Subcutaneous abdominal adipose tissue (tissue), 5 donors: Measurements from ENCODE around the gene STK39.
"Not testable (repeated sequence)": the region's sequence is repeated elsewhere in the genome, so short reads cannot be mapped to it uniquely, and the experiment has no call there.

Experiments used
- H3K27ac ChIP-seq: one replicate; pipeline ENCODE4 v1.7.0; 2013; ENCODE audit warnings: low read depth, mild to moderate bottlenecking, inconsistent platforms, low read length, moderate library complexity
- H3K27me3 ChIP-seq, 5 donors: one replicate each; pipeline ENCODE4 v1.7.0; 2013; ENCODE audit warnings: low read length in 5 of 5, inconsistent platforms in 1 of 5; ENCODE audit not compliant: control insufficient read depth in 5 of 5, insufficient read depth in 4 of 5
- H3K36me3 ChIP-seq, 5 donors: one replicate each; pipeline ENCODE4 v1.7.0; 2013; ENCODE audit warnings: low read length in 5 of 5; ENCODE audit not compliant: control insufficient read depth in 5 of 5, insufficient read depth in 5 of 5
- H3K4me1 ChIP-seq, 5 donors: one replicate each; pipeline ENCODE4 v1.7.0; 2013; ENCODE audit warnings: low read length in 5 of 5, mild to moderate bottlenecking in 3 of 5, moderate library complexity in 1 of 5; ENCODE audit not compliant: control insufficient read depth in 5 of 5, insufficient read depth in 5 of 5
- H3K4me3 ChIP-seq, 5 donors: one replicate each; pipeline ENCODE4 v1.7.0; 2013; ENCODE audit warnings: low read length in 5 of 5, low read depth in 1 of 5
- H3K9ac ChIP-seq, 5 donors: one replicate each; pipeline ENCODE4 v1.7.0; 2013; ENCODE audit warnings: low read length in 5 of 5, mild to moderate bottlenecking in 4 of 5, moderate library complexity in 3 of 5
- H3K9me3 ChIP-seq, 5 donors: one replicate each; pipeline ENCODE4 v1.7.0; 2013; ENCODE audit warnings: low read length in 5 of 5; ENCODE audit not compliant: control insufficient read depth in 5 of 5
- donor health status: healthy.
- donor health status: healthy.
- donor health status: healthy.
- donor health status: healthy.
- donor health status: healthy.

STK39 gene

DNA sequence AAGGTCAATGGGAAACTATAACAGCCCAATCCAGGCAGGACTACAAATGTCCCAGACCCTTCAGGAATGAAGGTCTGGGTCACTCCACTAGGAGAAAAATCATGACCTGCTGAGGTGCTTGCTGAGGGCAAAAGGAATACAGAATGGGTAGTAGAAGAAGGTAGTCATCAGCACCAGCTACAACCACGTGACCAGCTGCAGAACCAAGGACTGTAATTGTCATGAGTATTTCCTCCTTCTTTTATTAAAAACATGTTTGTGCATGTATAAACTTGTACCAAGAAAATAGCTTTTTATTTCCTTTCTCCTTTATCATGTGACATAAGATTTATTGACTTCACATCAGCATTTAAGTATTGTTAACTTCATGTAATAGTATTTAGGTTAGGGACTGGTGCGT is 15.5 kb upstream of the STK39 start:
- not testable (repeated sequence) for H3K27me3 ChIP-seq, H3K9ac ChIP-seq, H3K27ac ChIP-seq, H3K4me3 ChIP-seq, H3K36me3 ChIP-seq, H3K4me1 ChIP-seq
- H3K9me3 ChIP-seq, result peaks cover 0 to 20% (median 17%) of the 10 kb centered on the region in 5 donors

DNA sequence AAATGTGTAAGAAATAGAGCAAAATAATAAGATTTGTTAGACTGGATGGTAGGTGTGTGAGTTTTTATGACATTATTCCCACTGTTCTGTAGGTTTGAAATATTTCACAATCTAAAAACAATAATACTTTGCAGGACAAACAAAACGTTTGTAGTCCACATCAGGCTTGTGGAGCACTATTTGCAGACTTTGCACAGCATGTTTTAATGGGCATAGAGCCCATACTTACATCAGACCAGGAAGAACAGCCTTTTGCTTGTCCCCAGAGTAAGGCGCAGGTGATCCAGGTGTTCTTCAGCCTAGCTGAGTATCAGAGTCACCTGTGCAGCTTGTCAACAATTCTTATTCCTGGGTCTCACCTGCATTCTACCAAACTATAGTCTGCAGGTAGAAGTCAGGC is 9.1 kb upstream of the STK39 start:
- Histone ChIP-seq H3K9me3 (peaks cover 0 to 20% (median 17%) of the 10 kb centered on the region in 5 donors), H3K4me1 (no peaks in the 10 kb centered on the region), H3K9ac (no peak overlapping the region), H3K4me3 (no peak overlapping the region), H3K36me3 (no peaks in the 10 kb centered on the region), H3K27me3 (no peaks in the 10 kb centered on the region), H3K27ac (no peak overlapping the region)

GRCh38 chr2:168255866-168256265 is 8.5 kb upstream of the STK39 start:
- H3K27ac ChIP-seq, result no peak overlapping the region
- no peaks in the 10 kb centered on the region for H3K27me3 ChIP-seq
- no peaks in the 10 kb centered on the region for H3K4me1 ChIP-seq
- H3K4me3 ChIP-seq, result no peak overlapping the region
- H3K36me3 ChIP-seq, result no peaks in the 10 kb centered on the region
- H3K9me3 ChIP-seq, result peaks cover 0 to 20% (median 17%) of the 10 kb centered on the region in 5 donors
- no peak overlapping the region for H3K9ac ChIP-seq

GRCh38 chr2:168255103-168255502 is 7.7 kb upstream of the STK39 start:
- no peaks in the 10 kb centered on the region for H3K36me3 ChIP-seq
- H3K27ac ChIP-seq, result no peak overlapping the region
- H3K4me1 ChIP-seq, result no peaks in the 10 kb centered on the region
- no peaks in the 10 kb centered on the region for H3K27me3 ChIP-seq
- H3K9ac ChIP-seq, result no peak overlapping the region
- H3K9me3 ChIP-seq, result peaks cover 0 to 18% (median 15%) of the 10 kb centered on the region in 5 donors
- no peak overlapping the region for H3K4me3 ChIP-seq

DNA sequence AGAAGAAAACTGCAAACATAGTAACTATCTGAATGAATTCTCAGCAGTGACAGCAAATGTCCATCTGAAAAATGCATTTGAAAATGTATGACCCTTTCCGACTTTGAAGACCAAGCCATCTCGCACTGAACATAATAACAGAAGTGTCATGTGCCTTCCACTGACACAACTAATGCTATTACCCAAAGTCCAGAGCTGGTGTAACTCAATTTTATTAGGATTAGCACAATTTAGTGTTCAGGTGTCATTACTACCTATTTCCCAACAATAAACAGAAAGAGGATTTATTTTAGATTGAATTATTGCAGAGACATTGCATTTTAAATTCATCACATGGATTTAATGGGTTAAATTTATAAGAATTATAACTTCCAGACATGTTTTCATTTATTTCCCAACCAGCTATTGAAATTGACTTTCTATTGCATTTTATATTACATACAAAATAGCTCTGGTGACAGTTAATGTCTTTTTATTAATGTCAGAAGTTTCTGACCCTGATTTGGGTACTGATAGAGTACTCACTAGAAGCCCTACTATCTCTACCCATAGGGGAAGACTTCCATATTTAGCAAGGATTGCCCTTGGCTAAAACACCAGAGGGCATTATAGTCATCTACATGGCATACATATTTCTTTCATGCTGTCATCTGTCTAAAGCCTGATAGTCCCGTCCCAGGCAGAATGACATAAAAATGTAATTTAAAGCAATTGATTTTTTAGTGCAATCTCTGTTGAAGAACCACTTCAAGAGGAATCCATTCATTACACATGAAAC is 7.0 kb upstream of the STK39 start:
- Histone ChIP-seq H3K9me3 (peaks cover 0 to 11% (median 7%) of the 10 kb centered on the region in 5 donors), H3K36me3 (no peaks in the 10 kb centered on the region), H3K27ac (no peak overlapping the region), H3K4me1 (no peaks in the 10 kb centered on the region), H3K4me3 (no peak overlapping the region), H3K9ac (no peak overlapping the region), H3K27me3 (no peaks in the 10 kb centered on the region)

GRCh38 chr2:168253379-168253778 is 6.0 kb upstream of the STK39 start:
- H3K27me3 ChIP-seq, result no peaks in the 10 kb centered on the region
- H3K36me3 ChIP-seq, result no peaks in the 10 kb centered on the region
- H3K9ac ChIP-seq, result no peak overlapping the region
- no peak overlapping the region for H3K4me3 ChIP-seq
- H3K4me1 ChIP-seq, result no peaks in the 10 kb centered on the region
- no peak overlapping the region for H3K27ac ChIP-seq
- H3K9me3 ChIP-seq, result peaks cover 0 to 2% (median 0%) of the 10 kb centered on the region in 5 donors

DNA sequence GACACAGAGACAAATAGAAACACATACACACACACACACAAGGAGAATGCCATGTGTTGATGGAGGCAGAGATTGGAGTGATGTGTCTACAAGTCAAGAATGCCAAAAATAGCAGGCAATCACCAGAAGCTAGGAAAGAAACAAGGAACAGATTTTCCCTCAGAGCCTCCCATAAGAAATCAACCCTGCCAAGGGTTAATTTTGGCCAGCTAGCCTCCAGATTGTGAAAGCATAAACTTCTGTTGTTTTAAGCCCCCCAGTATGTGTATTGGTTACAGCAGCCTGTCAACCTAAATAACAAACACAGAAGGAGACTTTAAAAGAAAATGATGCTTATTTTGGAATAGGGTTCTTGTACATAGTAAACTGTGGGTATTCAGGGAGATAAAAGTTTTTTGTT is 5.6 kb upstream of the STK39 start:
- H3K9ac ChIP-seq, result no peak overlapping the region
- H3K27ac ChIP-seq, result no peak overlapping the region
- no peaks in the 10 kb centered on the region for H3K27me3 ChIP-seq
- peaks cover 0 to 2% (median 2%) of the 10 kb centered on the region in 5 donors for H3K4me1 ChIP-seq
- H3K9me3 ChIP-seq, result no peaks in the 10 kb centered on the region
- no peak overlapping the region for H3K4me3 ChIP-seq
- no peaks in the 10 kb centered on the region for H3K36me3 ChIP-seq

GRCh38 chr2:168246483-168247340 is 683 bp downstream of the STK39 start:
- H3K27ac ChIP-seq, result peak overlapping the region; percentile 49
- no peaks in the 10 kb centered on the region for H3K27me3 ChIP-seq
- H3K4me1 ChIP-seq, result peaks cover 0 to 25% (median 15%) of the 10 kb centered on the region in 5 donors
- no peaks in the 10 kb centered on the region for H3K9me3 ChIP-seq
- H3K36me3 ChIP-seq, result no peaks in the 10 kb centered on the region
- peak overlapping the region in 4 of 5 donors; percentile 46 to 73 (median 56) for H3K9ac ChIP-seq
- peak overlapping the region; percentile 59 to 76 (median 65) for H3K4me3 ChIP-seq

GRCh38 chr2:168246072-168246482 is 1.3 kb downstream of the STK39 start:
- peak overlapping the region in 4 of 5 donors; percentile 35 to 73 (median 56) for H3K9ac ChIP-seq

More at GRCh38 chr2:168246072-168246482, 1.3 kb downstream of the STK39 start:
- Histone ChIP-seq H3K36me3 (no peaks in the 10 kb centered on the region), H3K4me3 (peak overlapping the region; percentile 59 to 76 (median 65)), H3K27me3 (no peaks in the 10 kb centered on the region), H3K27ac (peak overlapping the region; percentile 49), H3K4me1 (peaks cover 0 to 25% (median 15%) of the 10 kb centered on the region in 5 donors), H3K9me3 (no peaks in the 10 kb centered on the region)
